HepG2 (cell line): ENCODE results near the gene CPS1. TPM values are rescaled to one million over a fixed set of nuclear protein-coding genes. Genes with fewer than 3 reads are reported as not detected.

ENCODE experiments used
- ATAC-seq: fragments of 200-7000 bp; cut with Tn5 transposase; 3 replicates; pipeline ENCODE4 v1.9.1; 2020; ENCODE audit warnings: mild to moderate bottlenecking, moderate library complexity
- BruUV-seq: library from RNA; stranded (reverse); fragments of 400-500 nt; replicated peaks from 2 replicates; lab custom pipeline; 2021; lab: Mats Ljungman, UMichigan
- CTCF ChIA-PET: fragments of 300-600 bp; formaldehyde crosslinking; extraction: SDS; loops from one replicate; lab custom pipeline; 2021; ENCODE audit warnings: low total read pairs, inconsistent platforms, low intra/inter-chr PET ratio; lab: Yijun Ruan, JAX
- POLR2A ChIA-PET: fragments of 350-600 bp; sonication (Branson Sonifier 250); formaldehyde crosslinking; loops from one replicate; lab custom pipeline; 2020; ENCODE audit warnings: antibody characterized with exemption, inconsistent platforms; lab: Yijun Ruan, JAX
- DNase-seq: peaks from one replicate; pipeline ENCODE4 v3.0.0-alpha.2; 2015; ENCODE audit warnings: low spot score
- FAIRE-seq: peaks from 3 replicates; lab custom pipeline; 2011; peaks lifted over from hg19 to GRCh38; lab: Jason Lieb, UNC
- H2AFZ ChIP-seq: one replicate; pipeline ENCODE4 v1.6.1; 2011; ENCODE audit warnings: low read length, inconsistent platforms
- H3K27ac ChIP-seq: fragments of 300-600 bp; 3 replicates; pipeline ENCODE4 v1.8.0; 2011; ENCODE audit warnings: mixed run types, mild to moderate bottlenecking, mixed read lengths, low read length, inconsistent platforms; ENCODE audit not compliant: insufficient read depth; ENCODE audit errors: extremely low read length
- H3K27me3 ChIP-seq, 2 experiments: fragments of 200-600 bp in 1 of 2; 2 replicates in 1 of 2; 3 replicates in 1 of 2; pipeline versions ENCODE4 v1.6.0 to v1.8.0; 2011; ENCODE audit warnings: low read length in 2 of 2, mild to moderate bottlenecking in 2 of 2, moderate library complexity in 2 of 2, inconsistent platforms in 1 of 2; ENCODE audit not compliant: insufficient read depth in 2 of 2, control insufficient read depth in 1 of 2
- H3K36me3 ChIP-seq, 2 experiments: fragments of 200-600 bp in 1 of 2; replicated peaks in 1 of 2; 2 replicates in 1 of 2; 3 replicates in 1 of 2; pipeline versions ENCODE4 v1.5.1 to v1.8.0; 2011; ENCODE audit warnings: low read length in 2 of 2, inconsistent platforms in 1 of 2; ENCODE audit not compliant: insufficient read depth in 2 of 2, control insufficient read depth in 1 of 2
- H3K4me1 ChIP-seq: 2 replicates; pipeline ENCODE4 v1.5.1; 2012; ENCODE audit warnings: low read length, inconsistent platforms; ENCODE audit not compliant: insufficient read depth
- H3K4me2 ChIP-seq: 2 replicates; pipeline ENCODE4 v1.6.0; 2011; ENCODE audit warnings: low read depth, low read length, inconsistent platforms
- H3K4me3 ChIP-seq, 3 experiments: fragments of 200-600 bp in 1 of 3; sonication (generic), shearing (Covaris generic) in 1 of 3; replicated peaks in 1 of 3; 2 replicates each; pipeline ENCODE4 v1.5.1; 2011 to 2016; ENCODE audit warnings: low read length in 3 of 3, inconsistent platforms in 2 of 3, low read depth in 2 of 3, mild to moderate bottlenecking in 2 of 3, control low read depth in 1 of 3, mixed read lengths in 1 of 3; ENCODE audit not compliant: insufficient read depth in 1 of 3
- H3K79me2 ChIP-seq: one replicate; pipeline ENCODE4 v1.6.1; 2011; ENCODE audit warnings: low read length, inconsistent platforms; ENCODE audit not compliant: insufficient read depth
- H3K9ac ChIP-seq: 2 replicates; pipeline ENCODE4 v1.6.0; 2011; ENCODE audit warnings: mild to moderate bottlenecking, low read depth, low read length, inconsistent platforms; ENCODE audit not compliant: insufficient read depth
- H3K9me3 ChIP-seq: 2 replicates; pipeline ENCODE4 v1.5.1; 2012; ENCODE audit warnings: mild to moderate bottlenecking, low read length
- H4K20me1 ChIP-seq: 2 replicates; pipeline ENCODE4 v1.6.0; 2011; ENCODE audit warnings: inconsistent platforms, mild to moderate bottlenecking, low read length, moderate library complexity; ENCODE audit not compliant: insufficient read depth
- ARID4A ChIP-seq: sonication (generic); formaldehyde crosslinking; IDR thresholded peaks from 2 replicates; pipeline ENCODE4 v1.5.0; 2020; ENCODE audit warnings: mild to moderate bottlenecking, missing genetic modification reagents, borderline replicate concordance
- ARNT ChIP-seq: fragments of 450-650 bp; IDR thresholded peaks from 2 replicates; pipeline ENCODE4 v1.6.1; 2017
- ATF6 ChIP-seq: sonication (generic); formaldehyde crosslinking; conservative IDR thresholded peaks from 2 replicates; pipeline ENCODE4 v1.4.0; 2020; ENCODE audit warnings: missing genetic modification reagents
- DZIP1 ChIP-seq: sonication (generic); formaldehyde crosslinking; IDR thresholded peaks from 2 replicates; pipeline ENCODE4 v1.5.0; 2020; ENCODE audit warnings: mild to moderate bottlenecking, missing genetic modification reagents
- HNF4G ChIP-seq, 2 experiments: sonication (generic) in 1 of 2; formaldehyde crosslinking in 1 of 2; IDR thresholded peaks; 2 replicates each; pipeline versions ENCODE4 v1.4.0 to v1.6.1; 2011 to 2020; ENCODE audit warnings: borderline replicate concordance in 2 of 2, low read depth in 2 of 2, mild to moderate bottlenecking in 2 of 2, low read length in 1 of 2, missing genetic modification reagents in 1 of 2, moderate library complexity in 1 of 2
- HOXA5 ChIP-seq: sonication (generic); formaldehyde crosslinking; IDR thresholded peaks from 2 replicates; pipeline ENCODE4 v1.4.0; 2020; ENCODE audit warnings: missing genetic modification reagents
- MTA1 ChIP-seq: sonication (generic); formaldehyde crosslinking; IDR thresholded peaks from 2 replicates; pipeline ENCODE4 v1.4.0; 2020; ENCODE audit warnings: missing genetic modification reagents, mild to moderate bottlenecking, borderline replicate concordance
- MTA3 ChIP-seq: sonication (generic); formaldehyde crosslinking; IDR thresholded peaks from 2 replicates; pipeline ENCODE4 v1.4.0; 2020; ENCODE audit warnings: missing genetic modification reagents
- MXD1 ChIP-seq: sonication (generic); formaldehyde crosslinking; IDR thresholded peaks from 2 replicates; pipeline ENCODE4 v1.4.0; 2020; ENCODE audit warnings: mild to moderate bottlenecking, missing genetic modification reagents
- SYNCRIP ChIP-seq: fragments of 200-400 bp; formaldehyde crosslinking; IDR thresholded peaks from 2 replicates; pipeline ENCODE4 v1.6.1; 2018; ENCODE audit warnings: mild to moderate bottlenecking, low read depth, low read length; ENCODE audit not compliant: insufficient read depth
- ZNF431 ChIP-seq: sonication (generic); formaldehyde crosslinking; IDR thresholded peaks from 2 replicates; pipeline ENCODE4 v1.9.0; 2022; ENCODE audit warnings: missing genetic modification reagents, low read depth, mild to moderate bottlenecking, borderline replicate concordance
- ZNF468 ChIP-seq: sonication (generic); formaldehyde crosslinking; IDR thresholded peaks from 2 replicates; pipeline ENCODE4 v1.8.0; 2022; ENCODE audit warnings: mild to moderate bottlenecking, moderate library complexity, missing genetic modification reagents
- ZNF747 ChIP-seq: sonication (generic); formaldehyde crosslinking; IDR thresholded peaks from 2 replicates; pipeline ENCODE4 v1.8.1; 2023; ENCODE audit warnings: missing genetic modification reagents, mild to moderate bottlenecking, borderline replicate concordance
- WGBS: methylation state at CpG from one replicate; pipeline ENCODE4 v1.1.6; 2017; ENCODE audit warnings: low lambda C conversion rate; 5-methylcytosine and 5-hydroxymethylcytosine counted together
- in situ Hi-C: cut with HindIII; loops from 2 replicates; pipeline ENCODE4 v1.10.0; 2017; ENCODE audit warnings: low pct_unique_long_range_greater_than_20kb; ENCODE audit not compliant: extremely low pct_ligation_motif_present
- intact Hi-C: fragments of 100-400 bp; cut with micrococcal nuclease; formaldehyde crosslinking; loops from one replicate; pipeline ENCODE4 v1.10.0; 2022; ENCODE audit not compliant: unreplicated experiment
- polyA plus RNA-seq, 8 experiments: library from polyadenylated mRNA; depleted of rRNA in 3 of 8; stranded (reverse) in 7 of 8; unstranded in 1 of 8; fragments of >200 nt; fragmentation: Illumina TruSeq in 4 of 8; extraction: Trizol in 4 of 8; gene quantifications; 2 replicates each; pipeline versions ENCODE4 v1.2.1 to v1.2.3, GENCODE V29; 2011 to 2016; ENCODE audit warnings: low read depth in 4 of 8, missing spikeins in 1 of 8, mixed read lengths in 1 of 8; ENCODE audit not compliant: insufficient read depth in 1 of 8
- total RNA-seq, 5 experiments: library from RNA; depleted of rRNA; stranded (reverse); fragments of >200 nt; fragmentation: Illumina TruSeq; extraction: Trizol; gene quantifications; 2 replicates each; pipeline ENCODE4 v1.2.3, GENCODE V29; 2016; ENCODE audit warnings: low read depth in 1 of 5

Gene CPS1
- total and polyA plus RNA-seq, 2 of the 13 experiments (the other 11 are each of a cell fraction or from before 2014, with no cell fraction given), result 24.4 to 51.7 TPM

- H3K9ac ChIP-seq, result no peak overlapping the region
- no peaks in the 10 kb centered on the region for H4K20me1 ChIP-seq
- H3K4me1 ChIP-seq, result peaks cover 8% of the 10 kb centered on the region
- ChIA-PET CTCF (no interaction called here), POLR2A (no interaction called here)
- no peak for DNase-seq
- no peaks in the 10 kb centered on the region for H3K36me3 ChIP-seq
- H2AFZ ChIP-seq, result no peak overlapping the region
- in situ Hi-C loops (no loop called here), intact Hi-C loops (no loop called here)
- H3K9me3 ChIP-seq, result no peaks in the 10 kb centered on the region
- no peak overlapping the region for H3K4me2 ChIP-seq
- H3K79me2 ChIP-seq, result no peaks in the 10 kb centered on the region
- 90% methylated on average over 5 of the region's 5 CpGs for WGBS
- FAIRE-seq, result no peak
- no peak overlapping the region for H3K27ac ChIP-seq
- no TSS peak for BruUV-seq
- no peaks in the 10 kb centered on the region for H3K27me3 ChIP-seq
- no peak for ATAC-seq
- H3K4me3 ChIP-seq, result no peak overlapping the region
- TF ChIP-seq ATF6 (CRISPR knock-in tag) (no peak), SYNCRIP (no peak), HOXA5 (no peak), ARNT (no peak), MTA1 (no peak), MXD1 (no peak), ARID4A (CRISPR knock-in tag) (no peak), ZNF431 (CRISPR knock-in tag) (no peak), MTA3 (CRISPR knock-in tag) (no peak), DZIP1 (CRISPR knock-in tag) (no peak), HNF4G (IDR thresholded peaks at IDR 0.05; ENCODE audit: borderline replicate concordance, low read depth, low read length) (no peak), HNF4G (CRISPR knock-in tag; IDR thresholded peaks at IDR 0.05; ENCODE audit: borderline replicate concordance, low read depth) (no peak), ZNF747 (CRISPR knock-in tag) (no peak), ZNF468 (CRISPR knock-in tag) (no peak)
Measured at GRCh38 chr2:210561475-210561874, 5.1 kb downstream of the CPS1 start.
